Transverse colon (tissue), 4 donors: Measurements from ENCODE around the gene TERC.

Experiments used
- EP300 ChIP-seq: sonication (generic); formaldehyde crosslinking; IDR thresholded peaks from one replicate; pipeline ENCODE4 v1.6.1; 2017; ENCODE audit warnings: antibody characterized with exemption, low read depth
- POLR2A ChIP-seq: fragments of 450-650 bp; IDR thresholded peaks from one replicate; pipeline ENCODE4 v1.6.1; 2016; ENCODE audit warnings: antibody characterized with exemption, mild to moderate bottlenecking, moderate library complexity
- POLR2AphosphoS5 ChIP-seq, 3 donors: sonication (generic); formaldehyde crosslinking; IDR thresholded peaks; one replicate each; pipeline ENCODE4 v1.6.1; 2016; ENCODE audit warnings: antibody characterized with exemption in 3 of 3
- TF ChIP-seq, protein P1 (sequence below), 5 experiments: fragments of 200-600 bp in 3 of 5; fragments of 450-650 bp in 2 of 5; sonication (generic) in 3 of 5; IDR thresholded peaks; 1 replicate in 2 of 5; 2 replicates in 3 of 5; pipeline ENCODE4 v1.5.1; 2016 to 2017; ENCODE audit warnings: antibody characterized with exemption in 5 of 5, inconsistent platforms in 3 of 5, mild to moderate bottlenecking in 2 of 5, moderate library complexity in 1 of 5

DNA sequence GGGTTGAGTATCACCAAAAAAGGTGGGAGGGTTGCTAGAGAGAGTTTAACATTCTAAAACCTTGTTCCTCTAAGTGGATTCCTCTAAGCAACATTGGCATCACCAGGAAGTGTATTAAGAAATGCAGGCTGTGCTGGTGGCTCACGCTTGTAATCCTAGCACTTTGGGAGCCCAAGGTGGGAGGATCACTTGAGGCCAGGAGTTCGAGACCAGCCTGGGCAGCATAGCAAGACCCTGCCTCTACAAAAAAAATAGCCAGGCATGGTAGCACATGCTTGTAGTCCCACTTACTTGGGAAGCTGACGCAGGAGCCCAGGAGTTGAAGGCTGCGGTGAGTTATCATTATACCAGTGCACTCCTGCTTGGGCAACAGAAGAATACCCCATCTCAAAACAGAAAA, 13.0 kb upstream of the TERC start:
- TF ChIP-seq POLR2AphosphoS5 (IDR thresholded peaks at IDR 0.05) (no peak), POLR2A (no peak), EP300 (no peak)
- TF ChIP-seq, protein P1, sequence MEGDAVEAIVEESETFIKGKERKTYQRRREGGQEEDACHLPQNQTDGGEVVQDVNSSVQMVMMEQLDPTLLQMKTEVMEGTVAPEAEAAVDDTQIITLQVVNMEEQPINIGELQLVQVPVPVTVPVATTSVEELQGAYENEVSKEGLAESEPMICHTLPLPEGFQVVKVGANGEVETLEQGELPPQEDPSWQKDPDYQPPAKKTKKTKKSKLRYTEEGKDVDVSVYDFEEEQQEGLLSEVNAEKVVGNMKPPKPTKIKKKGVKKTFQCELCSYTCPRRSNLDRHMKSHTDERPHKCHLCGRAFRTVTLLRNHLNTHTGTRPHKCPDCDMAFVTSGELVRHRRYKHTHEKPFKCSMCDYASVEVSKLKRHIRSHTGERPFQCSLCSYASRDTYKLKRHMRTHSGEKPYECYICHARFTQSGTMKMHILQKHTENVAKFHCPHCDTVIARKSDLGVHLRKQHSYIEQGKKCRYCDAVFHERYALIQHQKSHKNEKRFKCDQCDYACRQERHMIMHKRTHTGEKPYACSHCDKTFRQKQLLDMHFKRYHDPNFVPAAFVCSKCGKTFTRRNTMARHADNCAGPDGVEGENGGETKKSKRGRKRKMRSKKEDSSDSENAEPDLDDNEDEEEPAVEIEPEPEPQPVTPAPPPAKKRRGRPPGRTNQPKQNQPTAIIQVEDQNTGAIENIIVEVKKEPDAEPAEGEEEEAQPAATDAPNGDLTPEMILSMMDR (IDR thresholded peaks at IDR 0.05) = no peak
